ENCODE measurements around the gene GNG12. TPM values are rescaled to one million over a fixed set of nuclear protein-coding genes. Genes with fewer than 3 reads are reported as not detected.

GNG12 gene
- total and polyA plus RNA-seq, 2 donors (not counting 3 experiments of a cell fraction or from before 2014, with no cell fraction given) = 107 to 152 TPM

DNA sequence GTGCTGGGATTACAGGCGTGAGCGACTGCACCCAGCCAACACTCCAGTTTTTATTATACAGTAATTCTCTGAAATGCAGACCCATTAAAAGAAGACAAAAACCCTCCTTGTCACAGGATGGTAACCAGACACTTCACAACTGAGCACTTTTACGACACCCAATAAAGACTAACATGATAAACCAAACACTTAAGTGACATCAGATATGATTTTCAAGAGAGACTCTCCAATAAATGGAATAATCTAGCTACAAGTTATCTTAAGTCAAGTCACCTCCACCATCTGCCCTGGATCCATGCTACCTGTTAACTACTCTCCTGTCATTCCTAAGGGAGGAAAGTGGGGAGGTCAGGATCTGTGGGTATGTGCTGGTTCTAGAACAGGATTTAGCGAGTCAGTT, 5.6 kb downstream of the GNG12 start:
- DNase-seq (ENCODE audit: low read depth, low spot score) (no peak), FAIRE-seq (no peak)
- H3K4me2 ChIP-seq (ENCODE audit: insufficient read depth, low read length) = no peak overlapping the region
- dilution Hi-C loops (cut with MboI; ENCODE audit: extremely low pct_ligation_motif_present, low sequenced_read_pairs) (no loop called here), intact Hi-C loops (cut with micrococcal nuclease) (no loop called here)
- H3K9me3 ChIP-seq (replicated peaks; ENCODE audit: control insufficient read depth, insufficient read depth, low read length) = no peaks in the 10 kb centered on the region
- no peak overlapping the region for H3K27ac ChIP-seq (ENCODE audit: insufficient read depth, low read depth, low read length)
- no peak overlapping the region for H3K9ac ChIP-seq (replicated peaks; ENCODE audit: extremely low read depth, insufficient read depth, low read length)
- no TSS peak for BruUV-seq (replicated peaks)
- ChIA-PET CTCF (interaction anchor here (1.3 to 1.4 kb wide), 2 partner anchors 23 to 26 kb away, joined by 3 read pairs; no protein-coding TSS in a partner anchor), POLR2A (no interaction called here)
- no peak overlapping the region for H3K4me3 ChIP-seq (replicated peaks in 1 of 3; ENCODE audit: insufficient read depth in 1 of 3, low read depth in 1 of 3, low read length in 3 of 3)
- H3K36me3 ChIP-seq (ENCODE audit: control insufficient read depth in 2 of 2, extremely low read depth in 1 of 2, insufficient read depth in 2 of 2, low read length in 2 of 2) = peaks cover 4% of the 10 kb centered on the region in 2 experiments
- TF ChIP-seq JUN (IDR thresholded peaks at IDR 0.05; ENCODE audit: borderline replicate concordance, insufficient read depth, insufficient read length, low read depth) = no peak
- TF ChIP-seq GATA2 (IDR thresholded peaks at IDR 0.05; ENCODE audit: insufficient read depth, insufficient read length, low read depth, low read length) = no peak
- TF ChIP-seq EZH2 (IDR thresholded peaks at IDR 0.05; ENCODE audit: borderline replicate concordance, low read depth, low read length, severe bottlenecking) = no peak
- TF ChIP-seq MYC (IDR thresholded peaks at IDR 0.05; ENCODE audit: low read depth, low read length) = no peak
- TF ChIP-seq, protein P1, sequence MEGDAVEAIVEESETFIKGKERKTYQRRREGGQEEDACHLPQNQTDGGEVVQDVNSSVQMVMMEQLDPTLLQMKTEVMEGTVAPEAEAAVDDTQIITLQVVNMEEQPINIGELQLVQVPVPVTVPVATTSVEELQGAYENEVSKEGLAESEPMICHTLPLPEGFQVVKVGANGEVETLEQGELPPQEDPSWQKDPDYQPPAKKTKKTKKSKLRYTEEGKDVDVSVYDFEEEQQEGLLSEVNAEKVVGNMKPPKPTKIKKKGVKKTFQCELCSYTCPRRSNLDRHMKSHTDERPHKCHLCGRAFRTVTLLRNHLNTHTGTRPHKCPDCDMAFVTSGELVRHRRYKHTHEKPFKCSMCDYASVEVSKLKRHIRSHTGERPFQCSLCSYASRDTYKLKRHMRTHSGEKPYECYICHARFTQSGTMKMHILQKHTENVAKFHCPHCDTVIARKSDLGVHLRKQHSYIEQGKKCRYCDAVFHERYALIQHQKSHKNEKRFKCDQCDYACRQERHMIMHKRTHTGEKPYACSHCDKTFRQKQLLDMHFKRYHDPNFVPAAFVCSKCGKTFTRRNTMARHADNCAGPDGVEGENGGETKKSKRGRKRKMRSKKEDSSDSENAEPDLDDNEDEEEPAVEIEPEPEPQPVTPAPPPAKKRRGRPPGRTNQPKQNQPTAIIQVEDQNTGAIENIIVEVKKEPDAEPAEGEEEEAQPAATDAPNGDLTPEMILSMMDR (IDR thresholded peaks at IDR 0.05; ENCODE audit: extremely low read depth in 1 of 2, insufficient read depth in 1 of 2, low read depth in 1 of 2, low read length in 2 of 2) = no peak
- no peak for TF ChIP-seq POLR2AphosphoS5 (IDR thresholded peaks at IDR 0.05; ENCODE audit: insufficient read depth, low read depth, low read length)
- TF ChIP-seq POLR2A (IDR thresholded peaks at IDR 0.05; ENCODE audit: low read depth, low read length) = no peak
- no peak for TF ChIP-seq MAX (IDR thresholded peaks at IDR 0.05; ENCODE audit: insufficient read depth, insufficient read length)
- TF ChIP-seq FOS (IDR thresholded peaks at IDR 0.05; ENCODE audit: borderline replicate concordance, insufficient read depth, low read length) = no peak
- peaks cover 90% of the 10 kb centered on the region for H3K79me2 ChIP-seq (ENCODE audit: control insufficient read depth, insufficient read depth, low read length)
- H3K9me1 ChIP-seq (replicated peaks; ENCODE audit: control insufficient read depth, extremely low read depth, insufficient read depth, low read length) = no peaks in the 10 kb centered on the region
- H4K20me1 ChIP-seq (replicated peaks; ENCODE audit: control insufficient read depth, extremely low read depth, insufficient read depth, low read length) = peaks cover 11% of the 10 kb centered on the region
- peaks cover 15% of the 10 kb centered on the region for H3K4me1 ChIP-seq (ENCODE audit: control insufficient read depth, extremely low read depth, insufficient read depth, low read length)
- H3K27me3 ChIP-seq (ENCODE audit: control insufficient read depth in 2 of 2, insufficient read depth in 2 of 2, low read length in 2 of 2) = no peaks in the 10 kb centered on the region
- H2AFZ ChIP-seq (ENCODE audit: low read depth, low read length) = no peak overlapping the region
